Epidermal melanocyte (primary cell): ENCODE measurements around the gene LITAFD.
"Not testable (repeated sequence)": the region's sequence is repeated elsewhere in the genome, so short reads cannot be mapped to it uniquely, and the experiment has no call there.

Source experiments
- DNase-seq: peaks from one replicate; pipeline ENCODE4 v3.0.0; 2011; ENCODE audit warnings: low spot score; ENCODE audit not compliant: insufficient read length

LITAFD gene

DNA sequence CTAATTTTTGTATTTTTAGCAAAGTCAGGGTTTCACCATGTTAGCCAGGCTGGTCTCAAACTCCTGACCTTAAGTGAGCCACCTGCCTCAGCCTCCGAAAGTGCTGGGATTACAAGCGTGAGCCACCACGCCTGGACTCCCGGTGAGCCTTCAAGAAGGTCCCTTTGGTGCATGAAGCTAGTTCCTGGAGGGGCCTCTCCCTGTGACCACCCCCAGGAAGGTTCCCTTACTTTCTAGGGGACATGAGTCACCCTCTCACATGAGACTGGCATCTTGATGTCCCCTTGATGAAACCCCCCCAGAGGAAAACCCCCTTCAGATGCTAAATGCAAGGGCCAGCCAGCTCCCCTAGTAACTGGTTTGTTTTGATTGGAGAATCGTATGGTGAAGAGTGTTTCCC lies 26.2 kb upstream of the LITAFD start:
- DNase-seq, result no peak

- DNase-seq, result no peak
These were observed 22.9 kb upstream of the LITAFD start for GRCh38 chr16:8858994-8859912.

DNA sequence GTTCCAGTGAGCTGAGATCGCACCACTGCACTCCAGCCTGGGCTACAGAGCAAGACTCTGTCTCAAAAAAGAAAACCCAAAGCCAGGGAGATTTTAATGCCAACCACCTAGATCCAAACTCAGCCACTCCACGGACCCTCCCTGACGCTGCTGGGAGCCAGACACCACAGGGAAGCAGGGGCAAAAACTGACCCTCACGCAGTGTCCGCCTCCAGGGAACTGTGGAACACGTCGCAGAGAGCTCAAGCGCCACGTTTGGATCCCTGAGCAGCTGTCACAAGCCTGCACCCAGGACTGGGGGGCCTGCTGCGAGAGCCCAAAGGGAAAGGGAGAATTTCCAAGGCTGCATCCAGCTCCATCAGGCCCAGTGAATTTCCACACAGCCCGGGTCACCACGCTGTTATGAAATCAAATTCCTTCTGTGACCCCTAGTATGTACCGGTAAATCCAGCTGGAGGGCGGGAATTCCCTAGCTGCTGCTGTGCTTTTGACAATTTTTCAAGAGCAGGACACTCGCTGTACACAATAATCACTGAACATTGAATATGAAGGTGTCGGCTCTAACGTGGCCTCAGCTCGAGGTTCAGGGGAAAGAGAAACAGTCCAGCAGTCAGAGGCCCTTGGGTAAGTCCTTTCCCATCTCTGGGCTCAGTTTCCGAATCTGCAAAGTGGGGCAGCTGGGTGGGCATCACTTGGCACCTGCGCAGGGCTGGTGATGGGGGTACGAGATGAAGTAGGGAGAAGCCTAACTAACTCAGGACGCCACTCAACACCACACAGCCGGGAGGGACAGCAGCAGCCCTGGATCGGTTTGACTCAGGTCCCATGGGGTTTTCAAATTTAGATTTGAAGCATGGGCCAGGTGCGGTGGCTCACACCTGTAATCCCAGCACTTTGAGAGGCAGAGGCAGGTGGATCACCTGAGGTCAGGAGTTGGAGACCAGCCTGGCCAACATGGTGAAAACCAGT lies 22.0 kb upstream of the LITAFD start:
- peak; percentile 18 for DNase-seq

DNA sequence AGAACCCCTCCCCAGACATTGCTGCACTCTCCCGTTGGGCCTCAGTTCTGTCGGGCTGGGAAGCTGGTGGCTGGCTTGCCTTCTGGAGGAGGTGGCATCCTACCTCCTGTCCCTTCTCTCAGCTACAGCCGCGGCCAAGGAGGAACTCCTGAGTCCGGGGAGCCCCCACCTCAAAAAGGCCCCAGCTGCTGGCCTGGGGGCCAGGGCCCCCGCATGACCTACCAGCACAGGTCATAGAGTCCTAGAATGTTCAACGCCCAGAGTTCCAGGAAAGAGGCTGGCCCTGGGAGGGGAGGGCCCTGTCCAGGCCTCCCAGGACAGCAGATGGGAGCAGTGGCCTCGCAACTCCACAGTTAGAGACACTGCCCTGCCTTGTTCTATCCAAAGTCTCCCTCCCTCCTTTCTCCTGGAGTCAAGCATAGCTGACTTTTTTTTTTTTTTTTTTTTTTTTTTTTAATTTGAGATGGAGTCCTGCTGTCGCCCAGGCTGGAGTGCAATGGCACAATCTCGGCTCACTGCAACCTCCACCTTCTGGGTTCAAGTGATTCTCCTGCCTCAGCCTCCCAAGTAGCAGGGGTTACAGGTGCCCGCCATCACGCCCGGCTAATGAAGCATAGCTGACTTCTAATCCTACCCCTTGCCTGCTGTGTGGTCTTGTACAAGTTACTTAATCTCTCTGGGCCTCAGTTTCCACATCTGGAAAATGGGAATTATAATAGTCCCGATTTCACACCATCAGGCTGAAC lies 20.4 kb upstream of the LITAFD start:
- DNase-seq, result peak; percentile 4

- DNase-seq, result no peak
These were observed 19.6 kb upstream of the LITAFD start for GRCh38 chr16:8862309-8863130.

- no peak for DNase-seq
These were observed 18.3 kb upstream of the LITAFD start for GRCh38 chr16:8863594-8864424.

DNA sequence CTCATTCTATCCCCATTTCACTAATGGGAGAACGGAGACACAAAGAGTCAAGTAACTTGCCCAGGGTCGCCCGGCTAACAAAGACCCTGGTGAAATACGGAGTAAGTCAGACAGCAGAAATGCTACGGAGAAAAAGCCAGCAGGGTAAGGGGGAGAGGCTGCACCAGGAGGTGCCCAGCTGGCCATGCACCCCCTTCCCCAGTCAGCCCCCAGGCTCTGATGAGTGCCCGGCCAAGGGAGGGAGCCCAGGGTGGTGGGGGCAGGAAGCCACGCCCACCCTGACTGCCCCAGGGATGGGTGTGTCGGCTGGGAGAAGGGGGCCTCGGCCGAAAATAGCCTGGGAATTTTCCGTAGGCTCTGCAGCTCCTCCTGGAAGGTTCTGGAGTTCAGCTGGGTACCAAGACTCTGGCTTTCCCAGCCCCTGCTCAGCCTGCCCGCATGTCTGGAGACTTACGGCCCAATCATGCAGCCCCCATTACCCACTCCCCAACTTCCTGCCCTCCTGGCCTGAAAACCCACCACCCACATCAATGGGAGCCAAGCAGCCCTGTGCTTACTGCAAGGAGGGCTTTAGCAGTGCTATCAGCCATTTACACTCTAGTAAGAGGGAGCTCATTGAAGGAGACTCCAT lies 17.6 kb upstream of the LITAFD start:
- no peak for DNase-seq

GRCh38 chr16:8865145-8865882 lies 16.8 kb upstream of the LITAFD start:
- DNase-seq, result no peak

DNA sequence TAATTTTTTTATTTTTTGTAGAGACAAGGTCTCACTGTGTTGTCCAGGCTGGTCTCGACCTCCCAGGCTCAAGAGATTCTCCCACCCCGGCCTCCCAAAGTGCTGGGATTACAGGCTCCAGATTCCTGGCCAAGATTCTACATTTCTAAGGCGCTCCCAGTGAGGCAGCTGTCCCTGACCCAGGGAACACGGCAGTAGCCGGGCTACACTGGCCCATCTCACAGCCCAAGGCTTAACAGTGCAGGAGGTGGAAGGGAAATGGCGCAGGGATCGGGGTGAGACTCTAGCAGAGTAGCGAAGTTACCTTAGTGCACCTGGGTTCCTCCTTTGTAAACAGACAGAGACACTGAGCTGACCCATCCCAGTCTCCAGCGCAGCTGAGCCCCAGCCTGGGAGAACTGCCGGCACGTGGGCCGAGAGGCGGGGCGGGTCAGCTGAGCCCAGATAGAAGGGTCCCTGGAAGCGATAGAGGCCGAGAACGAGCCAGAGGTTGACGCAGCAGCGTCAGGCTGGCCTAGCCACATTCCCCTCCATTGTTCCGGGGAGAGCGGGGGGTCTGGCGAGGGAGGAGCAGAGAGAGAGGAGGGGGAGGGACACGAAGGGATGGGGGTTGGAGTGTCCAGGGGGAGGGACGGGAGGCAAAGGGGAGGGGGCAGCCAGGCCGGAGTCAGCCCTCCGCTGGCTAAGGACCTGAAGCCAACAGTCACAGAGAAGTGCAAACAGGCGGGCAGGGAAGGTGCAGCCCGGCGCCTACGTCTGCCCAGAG lies 15.8 kb upstream of the LITAFD start:
- no peak for DNase-seq

DNA sequence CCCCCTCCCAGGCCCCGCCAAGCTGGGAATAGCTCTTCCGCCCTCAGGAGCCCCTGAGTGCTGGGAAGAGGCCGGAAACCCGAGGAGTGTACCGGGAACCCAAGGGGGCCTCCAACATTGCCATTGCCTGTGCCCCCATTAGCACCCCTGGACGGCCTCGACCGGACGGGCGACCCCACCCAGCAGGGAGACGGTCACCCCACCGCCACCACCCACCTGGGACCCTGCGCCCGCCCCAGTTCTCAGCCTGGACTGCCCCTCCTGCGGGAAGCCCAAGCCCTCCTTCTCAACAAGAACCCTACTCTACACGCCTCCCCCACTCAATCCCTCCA lies 15.3 kb upstream of the LITAFD start:
- no peak for DNase-seq

DNA sequence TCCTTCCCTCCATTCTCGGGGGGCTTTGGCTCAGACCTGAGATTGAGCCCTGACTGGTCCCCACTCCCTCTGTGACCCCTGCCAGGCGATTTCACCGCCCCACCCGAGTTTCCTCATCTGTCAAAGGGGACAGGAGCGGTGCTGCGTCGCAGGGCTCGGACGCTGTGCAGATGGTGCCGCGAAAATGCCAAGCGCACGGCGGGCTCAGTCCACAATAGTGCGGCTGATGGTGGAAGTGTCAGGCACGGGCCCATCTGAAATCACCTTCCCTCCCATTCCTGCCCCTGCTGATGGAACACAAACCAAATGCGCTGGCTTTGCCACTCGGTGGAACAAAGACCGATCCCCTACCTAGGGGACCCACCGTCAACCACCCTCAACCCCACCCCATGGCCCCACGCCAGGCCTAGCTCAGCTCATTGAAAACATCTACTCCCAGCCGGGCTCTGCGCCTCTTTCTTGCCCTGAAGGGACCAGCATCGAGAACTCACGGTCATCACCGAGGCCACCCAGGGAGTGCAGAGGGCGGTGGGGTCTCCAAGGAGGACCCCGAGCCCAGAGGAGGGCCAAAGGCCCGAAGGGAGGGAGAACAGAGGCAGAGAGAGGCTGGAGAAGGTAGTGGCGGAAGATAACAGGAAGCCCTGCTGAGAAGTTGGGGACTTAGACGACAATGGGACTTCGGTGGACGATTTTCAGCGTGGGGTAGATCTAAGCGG lies 14.8 kb upstream of the LITAFD start:
- no peak for DNase-seq

GRCh38 chr16:8867932-8868415 lies 14.2 kb upstream of the LITAFD start:
- no peak for DNase-seq

DNA sequence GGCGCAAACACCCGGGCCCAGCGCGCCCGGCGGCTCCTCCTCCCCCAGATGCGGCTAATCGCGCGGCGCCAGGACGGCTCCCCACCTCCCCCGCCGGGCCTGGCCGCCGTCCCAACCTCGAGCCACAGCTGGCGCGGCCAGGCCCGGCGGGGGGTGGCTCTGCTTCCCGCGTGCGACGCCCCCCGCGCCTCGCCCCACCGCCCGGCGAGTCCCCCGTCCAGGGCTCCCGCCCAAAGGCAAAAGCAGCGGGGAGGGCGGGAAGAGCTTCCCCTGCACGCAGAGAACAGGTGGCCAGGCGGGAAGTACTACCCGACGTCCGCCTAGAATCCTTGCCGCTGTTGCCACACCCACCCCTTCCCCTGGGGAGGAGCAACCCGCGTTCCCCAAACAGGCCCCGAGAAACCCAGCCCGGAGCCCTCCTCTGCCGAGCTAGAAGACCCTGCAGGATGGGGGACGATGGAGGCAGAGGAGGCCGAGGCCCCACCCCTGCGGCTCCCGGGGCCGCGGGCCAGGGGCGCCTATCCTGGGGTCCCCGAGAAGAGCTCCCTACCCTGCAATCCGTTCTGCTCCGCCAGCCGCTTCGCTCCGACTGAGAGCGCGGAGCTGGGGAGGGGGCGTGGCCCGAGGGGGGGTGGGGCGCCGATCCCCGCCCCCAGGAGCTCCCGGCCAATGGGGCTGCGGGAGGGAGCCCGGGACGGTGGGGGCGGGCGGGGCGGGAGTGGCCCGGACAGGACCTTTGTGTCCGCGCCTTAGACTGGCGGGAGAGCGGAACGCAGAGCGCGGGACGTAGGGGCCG lies 13.5 kb upstream of the LITAFD start, which contains the start of gene CARHSP1:
Gene CARHSP1, minus strand, starts transcription at position 591 of the 796 bp plus-strand sequence. CDS start 9,678 bp downstream, outside the sequence.
- peak; percentile 94 for DNase-seq

DNA sequence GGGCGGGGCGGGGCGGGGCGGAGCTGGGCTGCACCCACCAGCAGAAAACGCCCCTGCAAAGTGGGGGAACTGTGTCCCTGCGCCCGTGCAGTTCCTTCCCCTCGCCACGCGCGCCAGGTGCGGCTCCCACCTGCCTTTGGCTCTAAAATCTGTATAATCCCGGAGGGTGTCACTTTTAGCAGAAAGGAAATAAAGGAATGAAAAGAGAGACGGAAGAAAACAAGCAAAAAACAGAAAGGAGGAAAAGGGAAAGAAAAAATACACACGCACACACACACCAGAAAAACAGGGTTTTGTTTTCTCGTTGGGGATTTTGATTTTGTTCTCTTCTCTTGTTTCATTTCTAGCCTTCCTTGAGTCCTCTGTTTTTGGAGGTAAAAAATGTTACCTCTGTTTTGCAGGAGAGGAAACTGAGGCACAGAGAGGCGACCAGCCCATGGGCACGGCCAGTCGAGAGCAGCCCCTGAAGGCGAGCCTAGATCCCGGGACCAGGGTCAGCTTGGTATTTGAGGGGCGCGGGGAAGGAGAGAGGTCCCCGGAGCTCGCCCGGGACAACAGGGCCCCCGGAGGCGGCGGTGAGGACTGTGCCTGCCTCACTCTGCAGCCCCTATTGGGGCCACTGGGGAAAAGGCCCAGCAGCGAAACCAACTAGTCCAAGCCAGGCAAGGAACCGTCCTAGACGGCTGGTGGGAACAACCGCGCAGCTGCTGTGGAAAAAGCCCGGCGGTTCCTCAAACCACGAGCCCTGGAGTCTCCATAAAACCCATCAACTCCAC lies 12.8 kb upstream of the LITAFD start:
- DNase-seq, result no peak

GRCh38 chr16:8869988-8870241 lies 12.2 kb upstream of the LITAFD start:
- not testable (repeated sequence) for DNase-seq

DNA sequence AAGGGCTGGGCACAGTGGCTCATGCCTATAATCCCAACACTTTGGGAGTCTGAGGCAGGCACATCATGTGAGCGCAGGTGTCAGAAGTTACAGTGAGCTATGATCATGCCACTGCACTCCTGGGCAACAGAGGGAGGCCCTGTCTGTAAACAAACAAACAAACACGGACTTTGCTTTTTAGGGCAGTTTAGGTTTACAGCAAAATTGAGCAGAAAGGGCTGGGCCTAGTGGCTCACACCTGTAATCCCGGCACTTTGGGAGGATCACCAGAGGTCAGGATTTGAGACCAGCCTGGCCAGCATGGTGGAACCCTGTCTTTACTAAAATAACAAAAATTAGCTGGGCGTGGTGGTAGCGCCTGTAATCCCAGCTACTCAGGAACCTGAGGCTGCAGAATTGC lies 10.1 kb upstream of the LITAFD start:
- DNase-seq, result no peak
